DND-41 (cell line): ENCODE measurements around the gene PIK3CD.

Experiments used
- EZH2 ChIP-seq: IDR thresholded peaks from 3 replicates; pipeline ENCODE4 v1.6.1; 2012; ENCODE audit warnings: borderline replicate concordance, low read depth, mild to moderate bottlenecking, moderate library complexity, low read length, inconsistent platforms; ENCODE audit not compliant: severe bottlenecking
- TF ChIP-seq, protein P1 (sequence below): IDR thresholded peaks from 2 replicates; pipeline ENCODE4 v1.5.1; 2012; ENCODE audit warnings: borderline replicate concordance, low read length, moderate library complexity, mild to moderate bottlenecking; ENCODE audit not compliant: poor library complexity, severe bottlenecking; ENCODE audit errors: extremely low read depth

DNA sequence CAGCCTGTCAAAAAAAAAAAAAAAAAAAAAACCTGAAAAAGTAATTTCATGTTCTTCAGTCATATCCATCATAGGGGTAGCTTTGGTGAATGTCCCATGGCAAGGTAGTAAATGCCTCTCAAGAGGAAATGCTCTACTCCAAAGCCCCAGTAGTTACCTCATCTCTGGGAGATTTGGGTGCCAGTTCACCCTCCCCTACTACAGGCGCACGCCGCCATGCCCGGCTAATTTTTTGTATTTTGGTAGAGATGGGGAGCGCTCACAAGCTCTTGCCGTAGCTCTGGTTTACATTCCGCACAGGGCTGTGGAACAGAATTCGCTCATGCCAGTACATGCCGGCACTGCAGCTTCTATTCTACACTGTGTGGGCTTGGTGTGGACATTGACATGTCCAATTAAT, 13.7 kb downstream of the PIK3CD start:
- TF ChIP-seq, protein P1, sequence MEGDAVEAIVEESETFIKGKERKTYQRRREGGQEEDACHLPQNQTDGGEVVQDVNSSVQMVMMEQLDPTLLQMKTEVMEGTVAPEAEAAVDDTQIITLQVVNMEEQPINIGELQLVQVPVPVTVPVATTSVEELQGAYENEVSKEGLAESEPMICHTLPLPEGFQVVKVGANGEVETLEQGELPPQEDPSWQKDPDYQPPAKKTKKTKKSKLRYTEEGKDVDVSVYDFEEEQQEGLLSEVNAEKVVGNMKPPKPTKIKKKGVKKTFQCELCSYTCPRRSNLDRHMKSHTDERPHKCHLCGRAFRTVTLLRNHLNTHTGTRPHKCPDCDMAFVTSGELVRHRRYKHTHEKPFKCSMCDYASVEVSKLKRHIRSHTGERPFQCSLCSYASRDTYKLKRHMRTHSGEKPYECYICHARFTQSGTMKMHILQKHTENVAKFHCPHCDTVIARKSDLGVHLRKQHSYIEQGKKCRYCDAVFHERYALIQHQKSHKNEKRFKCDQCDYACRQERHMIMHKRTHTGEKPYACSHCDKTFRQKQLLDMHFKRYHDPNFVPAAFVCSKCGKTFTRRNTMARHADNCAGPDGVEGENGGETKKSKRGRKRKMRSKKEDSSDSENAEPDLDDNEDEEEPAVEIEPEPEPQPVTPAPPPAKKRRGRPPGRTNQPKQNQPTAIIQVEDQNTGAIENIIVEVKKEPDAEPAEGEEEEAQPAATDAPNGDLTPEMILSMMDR, result no peak
- TF ChIP-seq EZH2, result no peak
